ENCODE data around the gene HSD17B12.
"Not testable (repeated sequence)": the region's sequence is repeated elsewhere in the genome, so short reads cannot be mapped to it uniquely, and the experiment has no call there.

HSD17B12 gene

DNA sequence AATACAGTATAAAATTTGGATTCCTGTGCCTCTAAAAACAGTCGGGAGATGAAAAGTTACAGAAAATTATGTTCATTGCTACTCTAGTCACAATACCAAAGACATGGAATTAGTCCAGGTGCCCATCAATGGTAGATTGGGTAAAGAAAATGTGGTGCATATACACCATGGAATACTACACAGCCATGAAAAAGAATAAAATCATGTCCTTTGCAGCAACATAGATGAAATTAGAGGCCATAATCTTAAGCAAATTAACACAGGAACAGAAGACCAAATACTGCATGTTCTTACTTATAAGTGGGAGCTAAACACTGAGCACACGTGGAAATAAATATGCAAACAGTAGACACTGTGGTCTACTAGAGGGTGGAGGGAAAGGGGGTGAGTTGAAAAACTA is 67.6 kb downstream of the HSD17B12 start:
- DNase-seq: no peak

DNA sequence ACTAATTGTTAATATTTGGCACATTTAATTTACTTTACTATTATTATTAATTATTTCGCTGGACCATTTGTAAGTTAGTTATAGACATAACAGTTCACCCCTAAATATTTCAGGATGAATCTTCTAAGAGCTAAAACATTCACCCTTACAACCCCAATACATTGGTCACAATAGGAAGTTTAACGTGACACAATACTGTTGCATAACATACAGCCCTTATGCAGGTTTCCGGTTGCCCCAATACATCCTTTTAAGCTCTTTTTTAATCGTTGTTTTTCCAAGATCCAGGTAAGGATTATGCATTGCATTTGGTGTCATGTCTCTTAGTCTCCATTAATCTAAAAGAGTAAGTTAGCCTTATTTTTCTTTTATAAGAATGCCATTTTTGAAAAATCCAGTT is 71.2 kb downstream of the HSD17B12 start:
- DNase-seq: no peak

- no peak for DNase-seq
Observed at GRCh38 chr11:43756575-43756974, 76.0 kb downstream of the HSD17B12 start.

- peak; percentile 12 for DNase-seq
Observed at GRCh38 chr11:43758927-43759326, 78.4 kb downstream of the HSD17B12 start.

- no peak for DNase-seq
Observed at GRCh38 chr11:43760902-43761301, 80.4 kb downstream of the HSD17B12 start.

- DNase-seq: peak; percentile 17
Observed at GRCh38 chr11:43765194-43765593, 84.7 kb downstream of the HSD17B12 start.

- DNase-seq: not testable (repeated sequence)
Observed at GRCh38 chr11:43768654-43769053, 88.1 kb downstream of the HSD17B12 start.

DNA sequence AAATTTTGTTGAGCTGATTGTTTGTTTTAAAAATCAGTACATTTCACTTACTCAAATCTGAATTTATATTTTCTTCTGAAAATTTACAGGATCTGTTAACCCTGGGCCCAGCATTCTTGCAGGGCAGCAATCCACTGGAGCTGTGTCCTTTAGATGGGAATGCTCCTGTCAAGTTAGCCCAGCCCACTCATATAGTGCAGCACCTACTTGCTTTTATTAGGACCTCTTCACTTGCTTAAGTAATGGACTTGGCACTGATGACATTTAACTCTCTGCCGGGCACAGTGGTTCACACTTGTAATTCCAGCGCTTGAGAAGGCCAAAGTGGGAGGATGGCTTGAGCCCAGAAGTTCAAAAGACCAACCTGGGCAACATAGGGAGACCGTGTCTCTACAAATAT is 89.6 kb downstream of the HSD17B12 start:
- no peak for DNase-seq

DNA sequence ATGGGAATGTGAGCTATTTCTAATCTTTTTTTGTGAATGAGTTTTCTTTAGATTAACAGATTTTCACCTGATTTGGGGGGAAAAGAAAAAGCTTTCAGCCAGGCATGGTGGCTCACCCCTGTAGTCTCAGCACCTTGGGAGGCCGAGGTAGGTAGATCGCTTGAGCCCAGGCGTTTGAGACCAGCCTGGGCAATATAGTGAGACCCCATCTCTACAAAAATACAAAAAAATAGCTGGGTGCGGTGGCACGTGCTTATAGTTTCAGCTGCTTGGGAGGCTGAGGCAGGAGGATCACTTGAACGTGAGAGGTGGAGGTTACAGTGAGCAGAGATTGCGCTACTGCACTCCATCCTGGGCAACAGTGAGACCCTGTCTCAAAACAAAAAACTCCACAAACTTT is 92.2 kb downstream of the HSD17B12 start:
- DNase-seq: no peak

- no peak for DNase-seq
Observed at GRCh38 chr11:43774786-43775185, 94.2 kb downstream of the HSD17B12 start.

GRCh38 chr11:43779306-43779705 is 98.8 kb downstream of the HSD17B12 start:
- DNase-seq: no peak

- no peak for DNase-seq
Observed at GRCh38 chr11:43784301-43784700, 103.8 kb downstream of the HSD17B12 start.

- DNase-seq: no peak
Observed at GRCh38 chr11:43784866-43785265, 104.3 kb downstream of the HSD17B12 start.

GRCh38 chr11:43785318-43785717 is 104.8 kb downstream of the HSD17B12 start:
- DNase-seq: no peak

- no peak for DNase-seq
Observed at GRCh38 chr11:43786016-43786415, 105.5 kb downstream of the HSD17B12 start.

- DNase-seq: no peak
Observed at GRCh38 chr11:43787824-43788223, 107.3 kb downstream of the HSD17B12 start.

GRCh38 chr11:43788421-43788820 is 107.9 kb downstream of the HSD17B12 start:
- no peak for DNase-seq

GRCh38 chr11:43789700-43790443 is 109.3 kb downstream of the HSD17B12 start:
- no peak for DNase-seq

GRCh38 chr11:43790444-43790794 is 109.9 kb downstream of the HSD17B12 start:
- no peak for DNase-seq

DNA sequence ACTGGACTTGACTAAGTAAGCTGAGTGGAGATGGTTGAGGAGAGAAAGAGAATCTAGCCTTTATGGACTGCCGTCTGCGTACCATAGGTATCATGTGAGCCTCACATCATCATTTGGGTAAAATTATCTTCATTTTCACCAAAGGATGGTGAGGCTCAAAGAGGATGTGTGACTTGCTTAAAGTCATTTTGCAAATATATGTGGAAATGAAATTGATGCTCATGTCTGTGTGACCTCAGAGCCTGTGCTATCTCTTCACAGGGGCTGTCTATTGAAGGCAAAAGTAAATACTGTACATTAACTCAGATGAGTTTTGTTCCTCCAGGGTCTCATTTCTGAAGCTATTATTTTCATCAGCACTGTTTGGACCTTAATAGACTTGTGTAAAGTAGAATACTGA is 116.8 kb downstream of the HSD17B12 start:
- DNase-seq: no peak

- no peak for DNase-seq
Observed at GRCh38 chr11:43797866-43798265, 117.3 kb downstream of the HSD17B12 start.

DNA sequence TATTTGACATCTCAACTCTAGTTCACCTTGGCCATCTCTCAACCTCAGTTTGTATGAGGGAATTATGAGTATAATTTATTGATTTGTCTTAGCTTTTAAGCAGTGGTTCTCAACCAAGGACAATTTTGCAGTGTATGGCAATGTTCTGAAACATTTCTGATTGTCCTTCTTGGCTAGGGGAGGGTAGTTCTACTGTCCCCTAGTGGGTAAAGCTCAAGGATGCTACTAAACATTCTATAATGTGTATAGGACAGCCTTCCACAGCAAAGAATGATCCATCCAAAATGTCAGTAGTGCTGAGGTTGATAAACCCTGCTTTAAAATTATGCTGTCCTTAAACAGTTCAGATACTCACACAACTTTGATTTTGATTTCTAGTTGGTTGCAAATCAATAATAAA is 122.0 kb downstream of the HSD17B12 start:
- peak; percentile 52 for DNase-seq

GRCh38 chr11:43803766-43804165 is 123.2 kb downstream of the HSD17B12 start:
- no peak for DNase-seq

DNA sequence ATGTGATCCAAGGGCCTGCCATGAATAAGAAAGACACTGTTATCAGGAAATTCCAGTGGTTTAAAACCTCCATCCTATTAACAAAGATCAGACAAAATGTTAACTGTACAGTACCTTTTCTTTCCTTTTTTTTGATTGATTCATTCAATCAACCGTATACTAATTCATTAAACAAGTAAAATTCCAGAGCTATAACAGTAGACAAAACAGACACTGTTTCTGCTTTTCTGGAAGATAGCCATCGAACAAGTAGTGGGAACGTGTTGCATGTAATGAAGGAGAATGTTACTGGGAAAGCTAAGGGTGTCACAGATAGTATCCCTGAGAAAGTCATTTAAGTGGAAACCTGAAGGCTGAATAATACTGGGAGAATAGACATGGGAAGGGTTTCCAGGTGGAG is 126.4 kb downstream of the HSD17B12 start:
- DNase-seq: no peak

DNA sequence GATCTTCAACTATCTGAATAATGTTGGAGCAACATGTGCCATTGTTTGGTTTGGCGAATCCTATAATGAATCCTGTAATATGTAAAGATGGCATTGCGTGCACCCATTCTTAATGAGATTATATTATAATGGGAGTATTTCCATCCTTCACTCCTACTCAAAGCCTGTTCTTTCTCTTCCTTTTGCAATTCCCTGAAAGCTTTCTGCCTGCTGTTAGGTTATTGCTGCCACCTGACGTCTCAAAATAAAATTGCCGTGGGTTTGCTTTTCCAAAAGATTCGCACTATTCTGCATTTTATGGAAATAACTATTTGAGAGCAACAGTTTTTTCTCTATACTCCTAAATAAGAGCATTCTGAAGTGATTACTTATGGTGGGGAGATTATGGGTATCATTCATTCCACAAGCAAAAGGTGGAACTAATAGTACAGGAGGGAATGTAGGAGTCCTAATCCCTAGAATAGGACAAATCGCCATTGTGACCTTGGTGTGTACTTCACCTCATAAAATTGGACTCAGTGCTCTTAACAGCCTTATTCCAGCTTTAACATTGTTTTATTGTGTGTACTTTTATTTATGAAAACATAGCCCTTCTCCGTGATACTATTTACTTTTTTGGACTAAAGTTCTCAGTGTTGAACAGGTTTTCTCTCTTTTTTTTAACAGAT is 130.5 kb downstream of the HSD17B12 start:
- DNase-seq: no peak
